ENCODE results near the gene ANKHD1.

The ANKHD1 gene

DNA sequence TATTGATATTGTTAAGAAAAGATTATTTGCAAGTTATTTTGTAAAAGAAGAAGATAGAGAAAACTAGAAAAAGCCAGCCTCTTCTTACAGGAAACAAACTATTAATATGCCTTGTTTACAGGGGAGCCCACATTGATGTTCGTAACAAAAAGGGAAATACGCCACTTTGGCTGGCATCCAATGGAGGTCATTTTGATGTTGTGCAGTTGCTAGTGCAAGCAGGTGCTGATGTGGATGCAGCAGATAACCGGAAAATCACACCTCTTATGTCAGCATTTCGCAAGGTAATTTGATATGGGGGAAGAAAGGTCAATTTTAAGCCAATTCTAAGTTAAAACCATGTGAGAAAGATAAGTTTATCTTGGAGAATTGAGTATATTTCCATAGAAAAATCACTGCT lies 108.3 kb downstream of the ANKHD1 start:
- H3K4me1 ChIP-seq (ENCODE audit: control insufficient read depth, insufficient read depth, low read length), result no peaks in the 10 kb centered on the region
- H3K27me3 ChIP-seq (ENCODE audit: control insufficient read depth, insufficient read depth, low read length), result no peaks in the 10 kb centered on the region
- H3K9ac ChIP-seq (ENCODE audit: low read length), result no peak overlapping the region
- no peaks in the 10 kb centered on the region for H3K9me3 ChIP-seq (ENCODE audit: control insufficient read depth, low read length)
- H3K4me3 ChIP-seq (ENCODE audit: low read length), result no peak overlapping the region
- peaks cover 11% of the 10 kb centered on the region for H3K36me3 ChIP-seq (ENCODE audit: control insufficient read depth, insufficient read depth, low read length)

DNA sequence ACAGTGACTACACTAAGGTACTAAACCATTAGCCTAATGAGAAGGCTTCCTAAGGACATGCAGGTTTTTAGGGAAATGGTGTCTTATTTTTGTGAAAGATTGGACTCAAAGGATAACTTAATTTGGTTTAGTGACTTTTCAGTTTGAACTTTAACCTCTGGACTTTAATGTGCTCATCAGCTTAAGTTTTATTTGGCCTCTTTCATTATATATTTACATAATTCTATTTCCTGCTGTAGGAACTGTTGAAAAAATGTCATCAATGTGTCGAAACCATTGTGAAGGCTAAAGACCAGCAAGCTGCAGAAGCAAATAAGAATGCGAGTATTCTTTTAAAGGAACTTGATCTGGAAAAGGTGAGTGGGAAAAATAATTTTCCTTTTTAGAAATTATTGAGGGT lies 111.5 kb downstream of the ANKHD1 start:
- peaks cover 8% of the 10 kb centered on the region for H3K36me3 ChIP-seq (ENCODE audit: control insufficient read depth, insufficient read depth, low read length)

DNA sequence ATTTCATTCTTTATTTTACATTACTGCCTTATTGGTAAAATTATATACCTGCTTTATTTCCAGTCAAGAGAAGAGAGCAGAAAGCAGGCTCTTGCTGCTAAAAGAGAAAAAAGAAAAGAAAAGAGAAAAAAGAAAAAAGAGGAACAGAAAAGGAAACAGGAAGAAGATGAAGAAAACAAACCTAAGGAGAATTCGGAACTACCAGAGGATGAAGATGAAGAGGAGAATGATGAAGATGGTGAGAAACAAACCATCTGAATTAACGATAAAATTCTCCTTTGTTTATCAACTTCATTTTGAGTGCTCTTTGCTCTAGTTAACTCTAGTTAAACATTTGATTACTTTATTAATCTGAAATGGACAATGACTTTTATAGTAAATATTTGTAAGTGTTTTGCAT lies 122.4 kb downstream of the ANKHD1 start:
- no peaks in the 10 kb centered on the region for H3K4me1 ChIP-seq (ENCODE audit: control insufficient read depth, insufficient read depth, low read length)
- peaks cover 3% of the 10 kb centered on the region for H3K36me3 ChIP-seq (ENCODE audit: control insufficient read depth, insufficient read depth, low read length)
- no peaks in the 10 kb centered on the region for H3K9me3 ChIP-seq (ENCODE audit: control insufficient read depth, low read length)

More for the DNA sequence above, 111.5 kb downstream of the ANKHD1 start:
- Histone ChIP-seq H3K4me3 (ENCODE audit: low read length) (no peak overlapping the region), H3K27me3 (ENCODE audit: control insufficient read depth, insufficient read depth, low read length) (no peaks in the 10 kb centered on the region), H3K9ac (ENCODE audit: low read length) (no peak overlapping the region), H3K4me1 (ENCODE audit: control insufficient read depth, insufficient read depth, low read length) (no peaks in the 10 kb centered on the region), H3K9me3 (ENCODE audit: control insufficient read depth, low read length) (no peaks in the 10 kb centered on the region)

DNA sequence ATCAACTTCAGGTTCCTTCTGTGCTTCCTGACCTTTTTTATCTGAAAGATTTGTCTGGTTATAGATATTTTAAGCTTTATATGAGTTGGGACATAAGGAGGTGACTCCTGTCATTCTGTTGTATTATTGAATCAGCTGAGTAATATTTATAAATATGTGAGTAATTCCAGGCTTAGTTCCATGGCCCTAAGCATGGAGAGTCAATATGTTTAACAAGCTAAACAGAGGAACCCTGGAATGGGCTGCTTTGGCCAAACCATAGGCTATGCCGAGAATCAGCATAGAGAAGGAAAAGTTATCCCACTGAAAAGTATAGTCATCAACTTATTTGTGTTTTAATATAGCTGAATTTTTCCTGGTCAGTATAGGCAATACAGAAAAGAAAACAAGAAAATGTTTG lies 138.6 kb downstream of the ANKHD1 start:
- Histone ChIP-seq H3K9ac (ENCODE audit: low read length) (no peak overlapping the region), H3K4me3 (ENCODE audit: low read length) (no peak overlapping the region), H3K4me1 (ENCODE audit: control insufficient read depth, insufficient read depth, low read length) (no peaks in the 10 kb centered on the region), H3K36me3 (ENCODE audit: control insufficient read depth, insufficient read depth, low read length) (peaks cover 13% of the 10 kb centered on the region), H3K9me3 (ENCODE audit: control insufficient read depth, low read length) (no peaks in the 10 kb centered on the region), H3K27me3 (ENCODE audit: control insufficient read depth, insufficient read depth, low read length) (no peaks in the 10 kb centered on the region)

More for the DNA sequence above, 122.4 kb downstream of the ANKHD1 start:
- no peak overlapping the region for H3K9ac ChIP-seq (ENCODE audit: low read length)
- H3K27me3 ChIP-seq (ENCODE audit: control insufficient read depth, insufficient read depth, low read length), result no peaks in the 10 kb centered on the region
- no peak overlapping the region for H3K4me3 ChIP-seq (ENCODE audit: low read length)

DNA sequence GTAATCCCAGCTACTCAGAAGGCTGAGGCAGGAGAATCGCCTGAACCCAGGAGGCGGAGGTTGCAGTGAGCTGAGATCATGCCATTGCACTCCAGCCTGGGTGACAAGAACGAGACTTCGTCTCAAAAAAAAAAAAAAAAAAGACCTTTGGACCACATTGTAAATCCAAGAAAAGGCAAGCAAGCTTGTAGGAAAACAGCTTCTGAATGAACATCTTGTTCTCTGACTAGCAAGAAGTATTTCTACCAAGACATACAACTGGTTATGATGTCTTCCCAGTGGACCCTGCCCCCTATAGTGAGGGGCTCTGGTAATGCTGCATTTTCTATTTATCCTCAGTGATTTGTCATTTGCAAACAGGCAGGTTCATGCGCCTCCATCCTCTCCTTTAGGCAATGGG lies 141.3 kb downstream of the ANKHD1 start:
- H3K27me3 ChIP-seq (ENCODE audit: control insufficient read depth, insufficient read depth, low read length), result no peaks in the 10 kb centered on the region
- H3K4me3 ChIP-seq (ENCODE audit: low read length), result no peak overlapping the region
- peaks cover 18% of the 10 kb centered on the region for H3K4me1 ChIP-seq (ENCODE audit: control insufficient read depth, insufficient read depth, low read length)
- no peak overlapping the region for H3K9ac ChIP-seq (ENCODE audit: low read length)
- H3K36me3 ChIP-seq (ENCODE audit: control insufficient read depth, insufficient read depth, low read length), result peaks cover 6% of the 10 kb centered on the region
- H3K9me3 ChIP-seq (ENCODE audit: control insufficient read depth, low read length), result no peaks in the 10 kb centered on the region

DNA sequence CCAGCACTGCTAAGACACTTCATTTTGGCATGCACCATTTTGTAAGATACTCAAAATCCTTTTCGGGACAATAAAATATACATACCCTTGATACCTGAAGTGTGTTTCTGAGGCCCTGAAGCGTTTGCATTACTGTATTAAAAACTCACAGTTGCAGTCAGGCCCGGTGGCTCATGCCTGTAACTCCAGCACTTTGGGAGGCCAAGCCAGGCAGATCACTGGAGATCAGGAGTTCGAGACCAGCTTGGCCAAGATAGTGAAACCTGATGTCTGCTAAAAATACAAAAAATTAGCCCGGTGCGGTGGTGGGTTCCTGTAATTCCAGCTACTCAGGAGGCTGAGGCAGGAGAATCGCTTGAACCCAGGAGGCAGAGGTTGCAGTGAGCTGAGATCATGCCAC lies 143.4 kb downstream of the ANKHD1 start:
- peaks cover 38% of the 10 kb centered on the region for H3K4me1 ChIP-seq (ENCODE audit: control insufficient read depth, insufficient read depth, low read length)
- H3K9ac ChIP-seq (ENCODE audit: low read length), result no peak overlapping the region
- H3K9me3 ChIP-seq (ENCODE audit: control insufficient read depth, low read length), result no peaks in the 10 kb centered on the region
- H3K4me3 ChIP-seq (ENCODE audit: low read length), result no peak overlapping the region
- no peaks in the 10 kb centered on the region for H3K27me3 ChIP-seq (ENCODE audit: control insufficient read depth, insufficient read depth, low read length)
- H3K36me3 ChIP-seq (ENCODE audit: control insufficient read depth, insufficient read depth, low read length), result peaks cover 4% of the 10 kb centered on the region

DNA sequence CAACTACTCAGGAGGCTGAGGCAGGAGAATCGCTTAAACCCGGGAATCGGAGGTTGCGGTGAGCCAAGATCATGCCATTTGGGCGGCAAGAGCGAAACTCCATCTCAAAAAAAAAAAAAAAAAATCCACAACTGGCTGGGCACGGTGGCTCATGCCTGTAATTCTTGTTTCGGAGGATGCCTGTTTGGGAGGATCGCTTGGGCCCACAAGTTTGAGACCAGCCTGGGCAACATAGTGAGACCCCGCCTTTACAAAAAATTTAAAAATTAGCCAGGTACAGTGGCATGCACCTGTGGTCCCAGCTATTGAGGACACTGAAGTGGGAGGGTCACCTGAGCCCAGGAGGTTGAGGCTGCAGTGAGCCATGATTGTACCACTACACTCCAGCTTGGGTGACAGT lies 144.0 kb downstream of the ANKHD1 start:
- Histone ChIP-seq H3K4me1 (ENCODE audit: control insufficient read depth, insufficient read depth, low read length) (peaks cover 38% of the 10 kb centered on the region), H3K4me3 (ENCODE audit: low read length) (no peak overlapping the region), H3K36me3 (ENCODE audit: control insufficient read depth, insufficient read depth, low read length) (peaks cover 8% of the 10 kb centered on the region), H3K27me3 (ENCODE audit: control insufficient read depth, insufficient read depth, low read length) (no peaks in the 10 kb centered on the region), H3K9ac (ENCODE audit: low read length) (no peak overlapping the region), H3K9me3 (ENCODE audit: control insufficient read depth, low read length) (no peaks in the 10 kb centered on the region)

DNA sequence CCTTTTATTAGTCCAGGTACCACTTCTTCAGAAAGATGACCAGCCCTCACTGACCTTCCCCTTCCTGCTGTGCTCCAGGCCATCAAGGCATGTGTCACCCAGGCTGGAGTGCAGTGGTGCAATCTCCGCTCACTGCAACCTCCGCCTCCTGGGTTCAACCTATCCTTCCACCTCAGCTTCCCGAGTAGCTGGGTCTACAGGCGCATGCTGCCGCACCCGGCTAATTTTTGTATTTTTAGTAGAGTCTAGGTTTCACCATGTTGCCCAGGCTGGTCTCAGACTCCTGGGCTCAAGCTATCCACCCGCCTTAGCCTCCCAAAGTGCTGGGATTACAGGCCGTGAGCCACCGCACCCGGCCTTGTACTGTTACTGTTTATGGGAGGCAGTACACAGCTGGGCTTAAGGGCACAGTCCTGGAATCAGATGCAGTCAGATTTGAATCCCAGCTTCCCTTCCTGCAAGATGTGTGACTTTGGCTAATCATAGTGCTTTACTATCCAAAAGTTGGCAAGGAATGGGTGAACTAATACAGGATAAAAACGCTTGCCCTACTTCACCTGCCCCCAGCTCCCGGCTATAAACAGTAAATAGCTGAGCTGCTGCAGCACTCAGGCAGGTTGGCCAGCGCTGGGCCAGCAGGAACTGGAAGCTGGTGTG lies 145.3 kb downstream of the ANKHD1 start:
- H3K9ac ChIP-seq (ENCODE audit: low read length), result peak overlapping the region; percentile 89
- H3K4me3 ChIP-seq (ENCODE audit: low read length), result no peak overlapping the region
- H3K9me3 ChIP-seq (ENCODE audit: control insufficient read depth, low read length), result no peaks in the 10 kb centered on the region
- H3K27me3 ChIP-seq (ENCODE audit: control insufficient read depth, insufficient read depth, low read length), result no peaks in the 10 kb centered on the region
- H3K4me1 ChIP-seq (ENCODE audit: control insufficient read depth, insufficient read depth, low read length), result peaks cover 38% of the 10 kb centered on the region
- peaks cover 20% of the 10 kb centered on the region for H3K36me3 ChIP-seq (ENCODE audit: control insufficient read depth, insufficient read depth, low read length)

DNA sequence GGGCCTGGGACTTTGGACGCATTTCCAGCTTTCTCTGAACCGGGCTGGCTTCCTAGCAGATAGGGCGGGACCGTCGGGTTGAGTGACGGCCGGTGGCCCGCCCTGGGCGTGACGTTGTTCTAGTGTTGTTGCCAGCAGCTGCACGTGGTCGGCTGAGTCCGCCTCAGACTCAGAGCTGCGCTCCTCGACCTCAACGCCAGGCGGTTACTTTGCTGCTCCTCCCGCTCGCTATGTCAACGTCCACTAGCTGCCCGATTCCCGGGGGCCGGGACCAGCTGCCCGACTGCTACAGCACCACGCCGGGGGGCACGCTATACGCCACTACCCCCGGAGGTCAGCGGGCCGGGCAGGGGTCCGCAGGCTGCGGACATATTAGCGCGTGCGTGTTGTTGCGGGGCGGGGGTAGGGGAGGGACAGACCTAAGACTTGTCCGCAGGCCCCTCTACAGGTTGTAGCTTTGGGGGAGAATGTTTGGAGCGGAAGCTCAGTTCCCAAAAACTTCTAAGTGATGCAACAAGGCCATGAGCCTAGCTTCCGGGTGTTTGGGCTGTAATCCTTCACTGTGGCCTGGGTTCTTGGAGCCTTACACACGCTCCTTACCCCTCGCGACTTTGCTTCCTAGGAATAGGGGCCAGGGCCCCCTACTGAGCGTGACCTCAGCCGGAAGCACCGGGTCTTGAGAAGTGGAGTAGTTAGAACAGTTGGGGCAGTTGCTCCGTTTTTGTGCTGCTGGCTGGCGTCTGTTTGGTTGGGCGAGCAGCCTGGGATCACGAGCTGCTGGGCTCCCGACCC lies 146.1 kb downstream of the ANKHD1 start, which contains the start of gene EIF4EBP3:
Gene EIF4EBP3 (plus strand): TSS at position 155 of the 792 bp plus-strand sequence. CDS start 76 bp downstream, at position 231.
- peaks cover 20% of the 10 kb centered on the region for H3K36me3 ChIP-seq (ENCODE audit: control insufficient read depth, insufficient read depth, low read length)
- peak within 1 kb of the TSS; percentile 89 for H3K9ac ChIP-seq (ENCODE audit: low read length)
- H3K4me3 ChIP-seq (ENCODE audit: low read length), result peak within 1 kb of the TSS; percentile 31
- no peaks in the 10 kb centered on the region for H3K9me3 ChIP-seq (ENCODE audit: control insufficient read depth, low read length)
- H3K4me1 ChIP-seq (ENCODE audit: control insufficient read depth, insufficient read depth, low read length), result peaks cover 38% of the 10 kb centered on the region
- no peaks in the 10 kb centered on the region for H3K27me3 ChIP-seq (ENCODE audit: control insufficient read depth, insufficient read depth, low read length)

DNA sequence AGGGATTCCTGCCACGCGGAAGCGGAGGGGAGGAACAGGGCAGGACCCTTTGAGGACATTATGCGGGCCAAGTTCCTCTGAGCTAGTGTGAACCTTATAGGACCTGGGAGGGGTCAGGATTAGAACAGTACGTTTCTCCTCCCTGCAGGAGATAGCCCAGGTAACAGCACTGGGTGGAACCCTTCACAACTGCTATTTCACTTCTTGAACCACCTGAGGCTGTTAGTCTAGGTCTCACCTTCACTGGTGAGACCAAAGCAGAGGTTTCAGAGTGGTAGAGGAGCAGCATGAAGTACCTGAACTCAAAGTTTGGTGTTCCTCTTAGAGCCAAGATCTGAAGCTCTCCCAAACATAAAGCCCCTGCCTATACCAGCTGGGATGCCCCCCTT lies 146.7 kb downstream of the ANKHD1 start:
- H3K9ac ChIP-seq (ENCODE audit: low read length), result peak overlapping the region; percentile 89
- H3K36me3 ChIP-seq (ENCODE audit: control insufficient read depth, insufficient read depth, low read length), result peaks cover 20% of the 10 kb centered on the region
- H3K9me3 ChIP-seq (ENCODE audit: control insufficient read depth, low read length), result no peaks in the 10 kb centered on the region
- peaks cover 38% of the 10 kb centered on the region for H3K4me1 ChIP-seq (ENCODE audit: control insufficient read depth, insufficient read depth, low read length)
- H3K4me3 ChIP-seq (ENCODE audit: low read length), result peak overlapping the region; percentile 31
- H3K27me3 ChIP-seq (ENCODE audit: control insufficient read depth, insufficient read depth, low read length), result no peaks in the 10 kb centered on the region

DNA sequence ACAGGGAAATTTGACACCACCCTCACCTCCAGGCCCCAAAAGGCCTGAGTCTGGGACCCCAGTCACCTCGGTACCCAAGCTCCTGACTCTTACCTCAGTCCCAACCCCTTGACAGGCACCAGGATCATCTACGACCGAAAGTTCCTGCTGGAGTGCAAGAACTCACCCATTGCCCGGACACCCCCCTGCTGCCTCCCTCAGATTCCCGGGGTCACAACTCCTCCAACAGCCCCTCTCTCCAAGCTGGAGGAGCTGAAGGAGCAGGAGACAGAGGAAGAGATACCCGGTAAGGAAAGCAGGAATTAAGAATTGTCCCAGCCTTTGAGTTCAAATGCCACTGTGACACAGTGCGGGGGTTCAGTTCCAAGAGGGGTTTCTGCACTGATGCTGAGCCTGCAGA lies 147.2 kb downstream of the ANKHD1 start:
- no peaks in the 10 kb centered on the region for H3K9me3 ChIP-seq (ENCODE audit: control insufficient read depth, low read length)
- peaks cover 20% of the 10 kb centered on the region for H3K36me3 ChIP-seq (ENCODE audit: control insufficient read depth, insufficient read depth, low read length)
- peaks cover 40% of the 10 kb centered on the region for H3K4me1 ChIP-seq (ENCODE audit: control insufficient read depth, insufficient read depth, low read length)
- H3K4me3 ChIP-seq (ENCODE audit: low read length), result no peak overlapping the region
- peak overlapping the region; percentile 89 for H3K9ac ChIP-seq (ENCODE audit: low read length)
- no peaks in the 10 kb centered on the region for H3K27me3 ChIP-seq (ENCODE audit: control insufficient read depth, insufficient read depth, low read length)

Measured in mucosa of stomach (tissue), 1 donor.